ENCODE results near the gene DAGLA. TPM values are rescaled to one million over a fixed set of nuclear protein-coding genes. Genes with fewer than 3 reads are reported as not detected.

Gene DAGLA
- total and polyA plus RNA-seq, 2 experiments from 2014 or later = 1.3 TPM

GRCh38 chr11:61636676-61637075 lies 43.5 kb upstream of the DAGLA start:
- H3K4me1 ChIP-seq (ENCODE audit: insufficient read depth) = no peaks in the 10 kb centered on the region
- no peak for DNase-seq
- no peak overlapping the region for H2AFZ ChIP-seq
- H3K4me2 ChIP-seq (ENCODE audit: unreplicated experiment) = no peak overlapping the region
- no peak overlapping the region for H3K9ac ChIP-seq
- no peaks in the 10 kb centered on the region for H4K20me1 ChIP-seq (ENCODE audit: insufficient read depth)
- in situ Hi-C loops (cut with MboI) = loop anchor here (10.0 kb wide), 1 partner anchor 162 kb away; no protein-coding TSS in a partner anchor
- no peaks in the 10 kb centered on the region for H3K36me3 ChIP-seq (ENCODE audit: low read depth)
- no peak overlapping the region for H3K4me3 ChIP-seq
- no peaks in the 10 kb centered on the region for H3F3A ChIP-seq (ENCODE audit: insufficient read depth)
- 61 to 66% methylated on average over 11 of the region's 11 CpGs for WGBS, 2 experiments (ENCODE audit: low coverage in 1 of 2, low lambda C conversion rate in 2 of 2, missing lambda C conversion rate in 2 of 2)
- no peak overlapping the region for H3K27ac ChIP-seq
- no peak for TF ChIP-seq EZH2 (IDR thresholded peaks at IDR 0.05; ENCODE audit: insufficient read depth, poor library complexity, severe bottlenecking)
- no peak for TF ChIP-seq EZH2phosphoT487 (IDR thresholded peaks at IDR 0.05; ENCODE audit: insufficient read depth, low read depth)
- H3K79me2 ChIP-seq (ENCODE audit: insufficient read depth) = no peaks in the 10 kb centered on the region
- no peaks in the 10 kb centered on the region for H3K9me3 ChIP-seq (ENCODE audit: low read depth)
- 0 out of 2 replicates have a peak, but pooled peaks cover 4% of the 10 kb centered on the region for H3K27me3 ChIP-seq (replicated peaks; ENCODE audit: insufficient read depth)
- no peaks in the 10 kb centered on the region for H3K9me2 ChIP-seq (ENCODE audit: insufficient read depth)

DNA sequence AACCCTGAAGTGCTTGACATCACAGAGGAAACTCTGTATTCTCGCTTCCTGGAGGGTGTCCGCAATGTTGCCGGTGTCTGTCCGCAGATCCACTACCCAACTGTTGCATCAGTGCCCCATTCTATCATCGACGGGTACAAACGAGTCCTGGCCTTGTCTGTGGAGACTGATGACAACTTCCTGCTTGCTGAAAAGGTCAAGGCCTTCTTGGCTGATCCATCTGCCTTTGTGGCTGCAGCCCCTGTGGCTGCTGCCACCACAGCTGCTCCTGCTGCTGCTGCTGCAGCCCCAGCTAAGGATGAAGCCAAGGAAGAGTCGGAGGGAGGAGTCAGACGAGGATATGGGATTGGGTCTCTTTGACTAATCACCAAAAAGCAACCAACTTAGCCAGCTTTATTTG lies 42.9 kb upstream of the DAGLA start:
- Histone ChIP-seq H2AFZ (no peak overlapping the region), H3K27me3 (replicated peaks; ENCODE audit: insufficient read depth) (0 out of 2 replicates have a peak, but pooled peaks cover 4% of the 10 kb centered on the region), H3K4me2 (ENCODE audit: unreplicated experiment) (no peak overlapping the region), H3K79me2 (ENCODE audit: insufficient read depth) (no peaks in the 10 kb centered on the region), H3K9ac (no peak overlapping the region), H3K27ac (no peak overlapping the region), H3K4me3 (no peak overlapping the region), H4K20me1 (ENCODE audit: insufficient read depth) (no peaks in the 10 kb centered on the region), H3F3A (ENCODE audit: insufficient read depth) (no peaks in the 10 kb centered on the region), H3K9me2 (ENCODE audit: insufficient read depth) (no peaks in the 10 kb centered on the region), H3K9me3 (ENCODE audit: low read depth) (no peaks in the 10 kb centered on the region), H3K36me3 (ENCODE audit: low read depth) (no peaks in the 10 kb centered on the region), H3K4me1 (ENCODE audit: insufficient read depth) (no peaks in the 10 kb centered on the region)
- TF ChIP-seq EZH2 (IDR thresholded peaks at IDR 0.05; ENCODE audit: insufficient read depth, poor library complexity, severe bottlenecking) (no peak), EZH2phosphoT487 (IDR thresholded peaks at IDR 0.05; ENCODE audit: insufficient read depth, low read depth) (no peak)
- in situ Hi-C loops (cut with MboI) = loop anchor here (10.0 kb wide), 1 partner anchor 162 kb away; no protein-coding TSS in a partner anchor
- DNase-seq = no peak
- WGBS, 2 experiments (ENCODE audit: low coverage in 1 of 2, low lambda C conversion rate in 2 of 2, missing lambda C conversion rate in 2 of 2) = 55 to 57% methylated on average over 9 of the region's 9 CpGs

DNA sequence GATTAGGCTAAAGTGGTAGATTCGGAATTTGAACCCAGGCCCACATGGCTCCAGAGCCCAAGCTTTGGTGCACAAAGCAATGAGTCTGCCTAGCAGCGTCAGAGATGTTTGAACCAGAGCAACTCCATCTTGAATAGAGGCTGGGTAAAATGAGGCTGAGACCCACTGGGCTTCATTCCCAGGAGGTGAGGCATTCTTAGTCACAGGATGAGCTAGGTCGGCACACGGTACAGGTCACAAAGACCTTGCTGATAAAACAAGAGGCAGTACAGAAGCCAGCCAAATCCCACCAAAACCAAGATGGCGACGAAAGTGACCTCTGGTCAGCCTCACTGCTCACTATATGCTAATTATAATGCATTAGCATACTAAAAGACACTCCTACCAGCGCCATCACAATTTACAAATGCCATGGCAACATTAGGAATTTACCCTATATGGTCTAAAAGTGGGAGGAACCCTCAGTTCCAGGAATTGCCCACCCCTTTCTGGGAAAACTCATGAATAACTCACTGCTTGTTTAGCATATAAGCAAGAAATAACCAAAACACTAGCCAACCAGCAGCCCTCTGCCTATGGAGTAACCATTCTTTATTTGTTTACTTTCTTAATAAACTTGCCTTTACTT lies 40.3 kb upstream of the DAGLA start:
- in situ Hi-C loops (cut with MboI) = loop anchor here (10.0 kb wide), 1 partner anchor 165 kb away; no protein-coding TSS in a partner anchor
- H3K9me3 ChIP-seq (ENCODE audit: low read depth) = no peaks in the 10 kb centered on the region
- no peak overlapping the region for H2AFZ ChIP-seq

DNA sequence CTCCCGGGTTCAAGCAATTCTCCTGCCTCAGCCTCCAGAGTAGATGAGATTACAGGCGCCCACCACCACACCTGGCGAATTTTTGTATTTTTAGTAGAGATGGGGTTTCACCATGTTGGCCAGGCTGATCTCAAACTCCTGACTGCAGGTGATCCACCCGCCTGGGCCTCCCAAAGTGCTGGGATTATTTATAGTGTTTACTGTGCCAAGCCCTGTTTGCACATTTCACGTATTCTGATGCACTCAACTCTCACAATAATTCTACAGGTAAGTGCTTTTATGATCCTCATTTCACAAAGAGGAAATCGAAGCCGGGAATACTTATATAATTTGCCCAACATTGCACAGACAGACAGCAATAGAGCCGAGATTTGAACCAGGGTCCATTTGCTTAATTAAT lies 38.0 kb upstream of the DAGLA start:
- Histone ChIP-seq H3K4me2 (ENCODE audit: unreplicated experiment) (no peak overlapping the region), H3F3A (ENCODE audit: insufficient read depth) (no peaks in the 10 kb centered on the region), H3K4me1 (ENCODE audit: insufficient read depth) (no peaks in the 10 kb centered on the region), H3K79me2 (ENCODE audit: insufficient read depth) (no peaks in the 10 kb centered on the region), H3K27ac (no peak overlapping the region), H3K36me3 (ENCODE audit: low read depth) (no peaks in the 10 kb centered on the region), H4K20me1 (ENCODE audit: insufficient read depth) (no peaks in the 10 kb centered on the region), H3K9ac (no peak overlapping the region), H3K4me3 (no peak overlapping the region), H3K9me2 (ENCODE audit: insufficient read depth) (no peaks in the 10 kb centered on the region), H3K27me3 (replicated peaks; ENCODE audit: insufficient read depth) (0 out of 2 replicates have a peak, but pooled peaks cover 6% of the 10 kb centered on the region), H2AFZ (no peak overlapping the region), H3K9me3 (ENCODE audit: low read depth) (no peaks in the 10 kb centered on the region)
- in situ Hi-C loops (cut with MboI) = no loop called here
- TF ChIP-seq EZH2phosphoT487 (IDR thresholded peaks at IDR 0.05; ENCODE audit: insufficient read depth, low read depth) = no peak
- TF ChIP-seq EZH2 (IDR thresholded peaks at IDR 0.05; ENCODE audit: insufficient read depth, poor library complexity, severe bottlenecking) = no peak
- 71 to 73% methylated on average over 7 to 8 of the region's 8 CpGs for WGBS, 2 experiments (ENCODE audit: low coverage in 1 of 2, low lambda C conversion rate in 2 of 2, missing lambda C conversion rate in 2 of 2)
- DNase-seq = no peak

More for the DNA sequence above, 40.3 kb upstream of the DAGLA start:
- Histone ChIP-seq H4K20me1 (ENCODE audit: insufficient read depth) (no peaks in the 10 kb centered on the region), H3K4me1 (ENCODE audit: insufficient read depth) (no peaks in the 10 kb centered on the region), H3K4me3 (no peak overlapping the region), H3K9ac (no peak overlapping the region), H3K79me2 (ENCODE audit: insufficient read depth) (no peaks in the 10 kb centered on the region), H3K27me3 (replicated peaks; ENCODE audit: insufficient read depth) (0 out of 2 replicates have a peak, but pooled peaks cover 6% of the 10 kb centered on the region), H3K9me2 (ENCODE audit: insufficient read depth) (no peaks in the 10 kb centered on the region), H3K4me2 (ENCODE audit: unreplicated experiment) (no peak overlapping the region), H3F3A (ENCODE audit: insufficient read depth) (no peaks in the 10 kb centered on the region), H3K36me3 (ENCODE audit: low read depth) (no peaks in the 10 kb centered on the region), H3K27ac (no peak overlapping the region)
- WGBS, 2 experiments (ENCODE audit: low coverage in 1 of 2, low lambda C conversion rate in 2 of 2, missing lambda C conversion rate in 2 of 2) = 56 to 59% methylated on average over 7 of the region's 7 CpGs
- TF ChIP-seq EZH2phosphoT487 (IDR thresholded peaks at IDR 0.05; ENCODE audit: insufficient read depth, low read depth) (no peak), EZH2 (IDR thresholded peaks at IDR 0.05; ENCODE audit: insufficient read depth, poor library complexity, severe bottlenecking) (no peak)
- peak; percentile 26 for DNase-seq

Data from GM23248 (cell line).